Esophagus muscularis mucosa (tissue), 3 donors: Measurements from ENCODE around the gene MYRIP.

Source experiments
- CTCF ChIP-seq, 3 experiments: fragments of 200-600 bp in 2 of 3; fragments of 450-650 bp in 1 of 3; sonication (generic) in 2 of 3; IDR thresholded peaks; one replicate each; pipeline ENCODE4 v1.5.1; 2017 to 2019; ENCODE audit warnings: antibody characterized with exemption in 3 of 3, mild to moderate bottlenecking in 2 of 3, moderate library complexity in 1 of 3
- POLR2A ChIP-seq: fragments of 450-650 bp; IDR thresholded peaks from one replicate; pipeline ENCODE4 v1.6.1; 2017; ENCODE audit warnings: antibody characterized with exemption, moderate library complexity, mild to moderate bottlenecking, low read depth
- POLR2AphosphoS5 ChIP-seq, 2 donors: sonication (generic); formaldehyde crosslinking; IDR thresholded peaks; one replicate each; pipeline ENCODE4 v1.6.1; 2017; ENCODE audit warnings: antibody characterized with exemption in 2 of 2

GRCh38 chr3:39803956-39804355 lies 5.5 kb upstream of the MYRIP start:
- TF ChIP-seq CTCF (IDR thresholded peaks at IDR 0.05): no peak
- no peak for TF ChIP-seq POLR2A
- no peak for TF ChIP-seq POLR2AphosphoS5 (IDR thresholded peaks at IDR 0.05)
